Ascending aorta (tissue), 2 donors: ENCODE data around the gene IRF1. TPM values are rescaled to one million over a fixed set of nuclear protein-coding genes. Genes with fewer than 3 reads are reported as not detected.
A peak's percentile ranks its signal among the peaks of the same experiment; 100 is the strongest.
"Not testable (repeated sequence)": the region's sequence is repeated elsewhere in the genome, so short reads cannot be mapped to it uniquely, and the experiment has no call there.

Experiments used
- DNase-seq, 2 donors: peaks; one replicate each; pipeline ENCODE4 v3.0.0-alpha.2; 2019; ENCODE audit warnings: low spot score in 2 of 2
- H3K27ac ChIP-seq, 2 donors: fragments of 200-600 bp; sonication (generic); one replicate each; pipeline ENCODE4 v1.5.1; 2016 to 2017; ENCODE audit warnings: mild to moderate bottlenecking in 1 of 2
- H3K27me3 ChIP-seq: fragments of 200-600 bp; sonication (generic); one replicate; pipeline ENCODE4 v1.5.1; 2017
- H3K36me3 ChIP-seq, 2 donors: fragments of 200-600 bp; sonication (generic); one replicate each; pipeline ENCODE4 v1.5.1; 2016
- H3K4me1 ChIP-seq, 2 donors: fragments of 200-600 bp; sonication (generic); one replicate each; pipeline ENCODE4 v1.5.1; 2016 to 2017; ENCODE audit warnings: mild to moderate bottlenecking in 1 of 2
- H3K4me3 ChIP-seq, 2 donors: fragments of 200-600 bp; sonication (generic); one replicate each; pipeline ENCODE4 v1.5.1; 2016 to 2017; ENCODE audit warnings: mild to moderate bottlenecking in 1 of 2
- H3K9me3 ChIP-seq, 2 donors: fragments of 200-600 bp; sonication (generic); one replicate each; pipeline ENCODE4 v1.5.1; 2016
- CTCF ChIP-seq, 3 experiments: fragments of 200-600 bp in 2 of 3; fragments of 450-650 bp in 1 of 3; sonication (generic) in 2 of 3; IDR thresholded peaks; one replicate each; pipeline ENCODE4 v1.5.1; 2016 to 2019; ENCODE audit warnings: antibody characterized with exemption in 3 of 3, mild to moderate bottlenecking in 1 of 3, moderate library complexity in 1 of 3
- intact Hi-C: fragments of 100-400 bp; cut with DNase I; formaldehyde crosslinking; loops from one replicate; pipeline ENCODE4 v1.15.1; 2023
- total RNA-seq: library from RNA; depleted of rRNA; stranded (reverse); fragments of >200 nt; gene quantifications from one replicate; pipeline ENCODE4 v1.1.0, GENCODE V29; 2016

IRF1 gene
- total RNA-seq, 1 donor from 2014 or later = 57.7 TPM

- no peaks in the 10 kb centered on the region for H3K36me3 ChIP-seq
- intact Hi-C loops = no loop called here
- TF ChIP-seq CTCF (IDR thresholded peaks at IDR 0.05) = no peak
- H3K27me3 ChIP-seq = no peaks in the 10 kb centered on the region
- no peak for DNase-seq
- no peak overlapping the region for H3K4me3 ChIP-seq
- peaks cover 0 to 2% of the 10 kb centered on the region in 2 donors for H3K4me1 ChIP-seq
- no peak overlapping the region for H3K27ac ChIP-seq
- no peaks in the 10 kb centered on the region for H3K9me3 ChIP-seq
These were observed 37.4 kb upstream of the IRF1 start for GRCh38 chr5:132528021-132528420.

- H3K4me3 ChIP-seq = no peak overlapping the region
- no peak for TF ChIP-seq CTCF (IDR thresholded peaks at IDR 0.05)
- intact Hi-C loops = no loop called here
These were observed 36.5 kb upstream of the IRF1 start for GRCh38 chr5:132526974-132527564.

GRCh38 chr5:132526290-132526973, 35.9 kb upstream of the IRF1 start:
- peaks cover 0 to 2% of the 10 kb centered on the region in 2 donors for H3K4me1 ChIP-seq
- no peak for DNase-seq
- TF ChIP-seq CTCF (IDR thresholded peaks at IDR 0.05) = peak; percentile 64 to 79 (median 68)
- H3K4me3 ChIP-seq = no peak overlapping the region
- H3K27ac ChIP-seq = no peak overlapping the region
- intact Hi-C loops = no loop called here
- H3K27me3 ChIP-seq = no peaks in the 10 kb centered on the region
- H3K36me3 ChIP-seq = no peaks in the 10 kb centered on the region
- no peaks in the 10 kb centered on the region for H3K9me3 ChIP-seq

More at GRCh38 chr5:132526974-132527564, 36.5 kb upstream of the IRF1 start:
- Histone ChIP-seq H3K4me1 (peaks cover 0 to 2% of the 10 kb centered on the region in 2 donors), H3K9me3 (no peaks in the 10 kb centered on the region), H3K36me3 (no peaks in the 10 kb centered on the region), H3K27ac (no peak overlapping the region), H3K27me3 (no peaks in the 10 kb centered on the region)
- DNase-seq = no peak

- Histone ChIP-seq H3K27ac (no peak overlapping the region), H3K36me3 (no peaks in the 10 kb centered on the region), H3K27me3 (no peaks in the 10 kb centered on the region), H3K4me3 (no peak overlapping the region), H3K4me1 (peaks cover 0 to 2% of the 10 kb centered on the region in 2 donors), H3K9me3 (no peaks in the 10 kb centered on the region)
- TF ChIP-seq CTCF (IDR thresholded peaks at IDR 0.05) = no peak
- DNase-seq = no peak
- intact Hi-C loops = no loop called here
These were observed 34.7 kb upstream of the IRF1 start for GRCh38 chr5:132525299-132525724.

- H3K9me3 ChIP-seq, intact Hi-C loops, H3K4me3 ChIP-seq, H3K4me1 ChIP-seq, H3K36me3 ChIP-seq, DNase-seq, H3K27me3 ChIP-seq, H3K27ac ChIP-seq: not testable (repeated sequence)
These were observed 34.3 kb upstream of the IRF1 start for GRCh38 chr5:132524877-132525276.

GRCh38 chr5:132522067-132522466, 31.5 kb upstream of the IRF1 start:
- H3K4me1 ChIP-seq, H3K4me3 ChIP-seq, H3K9me3 ChIP-seq, H3K36me3 ChIP-seq, DNase-seq, H3K27ac ChIP-seq, H3K27me3 ChIP-seq, intact Hi-C loops: not testable (repeated sequence)

- H3K4me3 ChIP-seq, H3K27ac ChIP-seq: not testable (repeated sequence)
These were observed 23.2 kb upstream of the IRF1 start for GRCh38 chr5:132513618-132514336.

More at GRCh38 chr5:132513618-132514336, 23.2 kb upstream of the IRF1 start:
- DNase-seq, H3K36me3 ChIP-seq, H3K4me1 ChIP-seq, intact Hi-C loops, H3K9me3 ChIP-seq, H3K27me3 ChIP-seq: not testable (repeated sequence)
